Testis (tissue), 3 donors: ENCODE results near the gene PPM1F. TPM values are rescaled to one million over a fixed set of nuclear protein-coding genes. Genes with fewer than 3 reads are reported as not detected.

Experiments
- DNase-seq: peaks from one replicate; pipeline ENCODE4 v3.0.0-alpha.2; 2019
- H3K27ac ChIP-seq, 2 donors: fragments of 200-600 bp; sonication (generic); one replicate each; pipeline ENCODE4 v1.5.1; 2019
- H3K27me3 ChIP-seq: fragments of 200-600 bp; sonication (generic); one replicate; pipeline ENCODE4 v1.5.1; 2019
- H3K36me3 ChIP-seq: fragments of 200-600 bp; sonication (generic); one replicate; pipeline ENCODE4 v1.5.1; 2017; ENCODE audit warnings: low read depth; ENCODE audit errors: missing control alignments
- H3K4me1 ChIP-seq: fragments of 200-600 bp; sonication (generic); one replicate; pipeline ENCODE4 v1.5.1; 2019
- H3K4me3 ChIP-seq, 2 donors: fragments of 200-600 bp; sonication (generic); one replicate each; pipeline ENCODE4 v1.5.1; 2017 to 2019
- H3K9me3 ChIP-seq: fragments of 200-600 bp; sonication (generic); one replicate; pipeline ENCODE4 v1.5.1; 2017
- POLR2A ChIP-seq: fragments of 450-650 bp; IDR thresholded peaks from one replicate; pipeline ENCODE4 v1.6.1; 2017; ENCODE audit warnings: antibody characterized with exemption, mild to moderate bottlenecking, moderate library complexity
- WGBS, 2 donors: methylation state at CpG; one replicate each; pipeline ENCODE4 v1.1.5; 2018; 5-methylcytosine and 5-hydroxymethylcytosine counted together
- intact Hi-C: fragments of 100-400 bp; cut with DNase I; formaldehyde crosslinking; loops from one replicate; pipeline ENCODE4 v1.15.1; 2023; ENCODE audit warnings: low total_unique reads
- polyA plus RNA-seq: library from polyadenylated mRNA; stranded (reverse); fragments of 350-450 nt; fragmentation: Illumina TruSeq; extraction: RNeasy Lipid Tissue Mini Kit (QIAGEN cat#74804); gene quantifications from one replicate; pipeline ENCODE4 v1.2.3, GENCODE V29; 2014; ENCODE audit warnings: low read depth, low replicate concordance; ENCODE audit not compliant: insufficient read depth
- total RNA-seq, 2 donors: library from RNA; depleted of rRNA; stranded (reverse); fragments of >200 nt; gene quantifications; one replicate each; pipeline ENCODE4 v1.2.3, GENCODE V29; 2016
- TF ChIP-seq, protein P1 (sequence below), 3 experiments: fragments of 450-650 bp in 2 of 3; fragments of 200-600 bp in 1 of 3; sonication (generic) in 1 of 3; IDR thresholded peaks; one replicate each; pipeline ENCODE4 v1.5.1; 2016 to 2019; ENCODE audit warnings: antibody characterized with exemption in 3 of 3, mild to moderate bottlenecking in 2 of 3, moderate library complexity in 1 of 3

PPM1F gene
- total and polyA plus RNA-seq, 3 donors from 2014 or later = 17.4 to 22.7 (median 22.4) TPM

- H3K27ac ChIP-seq = peak overlapping the region; percentile 89 to 95
- no peaks in the 10 kb centered on the region for H3K9me3 ChIP-seq
- TF ChIP-seq, protein P1, sequence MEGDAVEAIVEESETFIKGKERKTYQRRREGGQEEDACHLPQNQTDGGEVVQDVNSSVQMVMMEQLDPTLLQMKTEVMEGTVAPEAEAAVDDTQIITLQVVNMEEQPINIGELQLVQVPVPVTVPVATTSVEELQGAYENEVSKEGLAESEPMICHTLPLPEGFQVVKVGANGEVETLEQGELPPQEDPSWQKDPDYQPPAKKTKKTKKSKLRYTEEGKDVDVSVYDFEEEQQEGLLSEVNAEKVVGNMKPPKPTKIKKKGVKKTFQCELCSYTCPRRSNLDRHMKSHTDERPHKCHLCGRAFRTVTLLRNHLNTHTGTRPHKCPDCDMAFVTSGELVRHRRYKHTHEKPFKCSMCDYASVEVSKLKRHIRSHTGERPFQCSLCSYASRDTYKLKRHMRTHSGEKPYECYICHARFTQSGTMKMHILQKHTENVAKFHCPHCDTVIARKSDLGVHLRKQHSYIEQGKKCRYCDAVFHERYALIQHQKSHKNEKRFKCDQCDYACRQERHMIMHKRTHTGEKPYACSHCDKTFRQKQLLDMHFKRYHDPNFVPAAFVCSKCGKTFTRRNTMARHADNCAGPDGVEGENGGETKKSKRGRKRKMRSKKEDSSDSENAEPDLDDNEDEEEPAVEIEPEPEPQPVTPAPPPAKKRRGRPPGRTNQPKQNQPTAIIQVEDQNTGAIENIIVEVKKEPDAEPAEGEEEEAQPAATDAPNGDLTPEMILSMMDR (IDR thresholded peaks at IDR 0.05) = no peak
- no peak for TF ChIP-seq POLR2A
- WGBS, 2 donors = 83 to 87% methylated on average over 11 of the region's 11 CpGs
- intact Hi-C loops = loop anchor here (10.0 kb wide), 1 partner anchor 164 kb away; no protein-coding TSS in a partner anchor
- no peak for DNase-seq
- no peaks in the 10 kb centered on the region for H3K36me3 ChIP-seq
- H3K27me3 ChIP-seq = no peaks in the 10 kb centered on the region
- peak overlapping the region in 1 of 2 donors; percentile 69 for H3K4me3 ChIP-seq
- H3K4me1 ChIP-seq = peaks cover 21% of the 10 kb centered on the region
Observed at GRCh38 chr22:21938906-21939305, 13.7 kb downstream of the PPM1F start.

GRCh38 chr22:21938071-21938822, 14.4 kb downstream of the PPM1F start:
- Histone ChIP-seq H3K36me3 (no peaks in the 10 kb centered on the region), H3K4me1 (peaks cover 21% of the 10 kb centered on the region), H3K4me3 (peak overlapping the region; percentile 64 to 69), H3K27me3 (no peaks in the 10 kb centered on the region), H3K27ac (peak overlapping the region; percentile 89 to 95), H3K9me3 (no peaks in the 10 kb centered on the region)
- TF ChIP-seq POLR2A = no peak
- TF ChIP-seq, protein P1 (IDR thresholded peaks at IDR 0.05) = peak; percentile 99
- intact Hi-C loops = loop anchor here (10.0 kb wide), 1 partner anchor 163 kb away; no protein-coding TSS in a partner anchor
- WGBS, 2 donors = 2 to 4% methylated on average over 18 to 37 of the region's 42 CpGs
- DNase-seq = peak; percentile 96

DNA sequence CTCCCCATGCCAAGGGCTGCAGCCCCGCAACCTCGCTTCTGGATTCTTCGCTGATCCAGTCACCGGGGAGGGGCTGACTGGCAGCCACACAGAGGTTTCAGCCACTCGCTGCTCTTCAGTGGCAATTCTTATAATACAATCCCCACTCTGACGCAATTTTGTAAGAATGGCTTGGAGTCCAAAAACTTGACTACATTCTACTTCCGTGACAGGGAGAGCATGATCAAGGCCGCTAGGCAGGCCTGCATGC, 14.9 kb downstream of the PPM1F start:
- no peaks in the 10 kb centered on the region for H3K9me3 ChIP-seq
- H3K4me1 ChIP-seq = peaks cover 21% of the 10 kb centered on the region
- DNase-seq = no peak
- H3K27me3 ChIP-seq = no peaks in the 10 kb centered on the region
- peak overlapping the region; percentile 64 to 69 for H3K4me3 ChIP-seq
- H3K36me3 ChIP-seq = no peaks in the 10 kb centered on the region
- WGBS, 2 donors = 0 to 10% methylated on average over 2 to 8 of the region's 8 CpGs
- peak overlapping the region; percentile 89 to 95 for H3K27ac ChIP-seq
- intact Hi-C loops = loop anchor here (10.0 kb wide), 1 partner anchor 163 kb away; no protein-coding TSS in a partner anchor
- no peak for TF ChIP-seq POLR2A
- TF ChIP-seq, protein P1 (IDR thresholded peaks at IDR 0.05) = no peak

- WGBS, 2 donors = 47% methylated on average over 16 to 20 of the region's 20 CpGs
- no peak for DNase-seq
- Histone ChIP-seq H3K9me3 (no peaks in the 10 kb centered on the region), H3K4me1 (peaks cover 21% of the 10 kb centered on the region), H3K27me3 (no peaks in the 10 kb centered on the region), H3K27ac (peak overlapping the region; percentile 89 to 95), H3K4me3 (peak overlapping the region; percentile 64 to 69), H3K36me3 (no peaks in the 10 kb centered on the region)
- TF ChIP-seq, protein P1 (IDR thresholded peaks at IDR 0.05) = no peak
- TF ChIP-seq POLR2A = no peak
- intact Hi-C loops = loop anchor here (10.0 kb wide), 1 partner anchor 162 kb away; no protein-coding TSS in a partner anchor
Observed at GRCh38 chr22:21937041-21937820, 15.4 kb downstream of the PPM1F start.
